K562 (cell line): ENCODE measurements around the gene CRIP1. TPM values are rescaled to one million over a fixed set of nuclear protein-coding genes. Genes with fewer than 3 reads are reported as not detected.

Source experiments
- ATAC-seq: fragments of 200-7000 bp; cut with Tn5 transposase; 3 replicates; pipeline ENCODE4 v1.9.1; 2020; ENCODE audit warnings: moderate library complexity
- BruUV-seq: library from RNA; stranded (reverse); fragments of 400-500 nt; replicated peaks from 2 replicates; lab custom pipeline; 2021; lab: Mats Ljungman, UMichigan
- CTCF ChIA-PET: fragments of 300-600 bp; formaldehyde crosslinking; extraction: SDS; loops from one replicate; lab custom pipeline; 2021; ENCODE audit warnings: low intra/inter-chr PET ratio; lab: Yijun Ruan, JAX
- POLR2A ChIA-PET: fragments of 300-600, 350-650 bp; sonication (Branson Sonifier 250); formaldehyde crosslinking; extraction: SDS; loops from one replicate; lab custom pipeline; 2021; ENCODE audit warnings: antibody characterized with exemption, inconsistent platforms; lab: Yijun Ruan, JAX
- DNase-seq, 4 experiments: peaks; one replicate each; pipeline versions ENCODE4 v3.0.0 to v3.0.0-alpha.2; 2011 to 2018; ENCODE audit warnings: low spot score in 3 of 4, mixed read lengths in 3 of 4; ENCODE audit errors: extremely low read depth in 1 of 4
- FAIRE-seq: peaks from 2 replicates; lab custom pipeline; 2011; peaks lifted over from hg19 to GRCh38; lab: Jason Lieb, UNC
- H2AFZ ChIP-seq: 2 replicates; pipeline ENCODE4 v1.6.0; 2011; ENCODE audit warnings: low read depth, low read length, control low read depth, inconsistent platforms
- H3K27ac ChIP-seq: fragments of 200-600 bp; 3 replicates; pipeline ENCODE4 v1.8.0; 2011; ENCODE audit warnings: low read depth, mild to moderate bottlenecking, control low read depth, inconsistent platforms, low read length, moderate library complexity, mixed read lengths; ENCODE audit errors: extremely low read depth
- H3K27me3 ChIP-seq, 2 experiments: fragments of 300-600 bp in 1 of 2; 2 replicates in 1 of 2; 3 replicates in 1 of 2; pipeline versions ENCODE4 v1.6.0 to v1.8.0; 2011; ENCODE audit warnings: inconsistent platforms in 2 of 2, low read length in 2 of 2, mild to moderate bottlenecking in 1 of 2, mixed read lengths in 1 of 2, moderate library complexity in 1 of 2; ENCODE audit not compliant: control insufficient read depth in 2 of 2, insufficient read depth in 2 of 2
- H3K36me3 ChIP-seq: fragments of 300-600 bp; 3 replicates; pipeline ENCODE4 v1.8.0; 2011; ENCODE audit warnings: mild to moderate bottlenecking, low read length, inconsistent platforms; ENCODE audit not compliant: control insufficient read depth, insufficient read depth
- H3K4me1 ChIP-seq, 2 experiments: fragments of 200-600 bp in 1 of 2; replicated peaks in 1 of 2; 2 replicates in 1 of 2; 3 replicates in 1 of 2; pipeline versions ENCODE4 v1.5.1 to v1.8.0; 2011; ENCODE audit warnings: inconsistent platforms in 2 of 2, low read length in 2 of 2, mild to moderate bottlenecking in 1 of 2, mixed read lengths in 1 of 2, moderate library complexity in 1 of 2; ENCODE audit not compliant: control insufficient read depth in 2 of 2, insufficient read depth in 2 of 2
- H3K4me2 ChIP-seq: 2 replicates; pipeline ENCODE4 v1.6.1; 2011; ENCODE audit warnings: low read length, control low read depth, inconsistent platforms, mixed read lengths; ENCODE audit not compliant: insufficient read depth
- H3K4me3 ChIP-seq: fragments of 200-600 bp; sonication (generic), shearing (Covaris generic); 2 replicates; pipeline ENCODE4 v1.5.1; 2016; ENCODE audit warnings: control low read depth, inconsistent platforms
- H3K79me2 ChIP-seq: fragments of 200-600 bp; 3 replicates; pipeline ENCODE4 v1.8.0; 2011; ENCODE audit warnings: low read length, inconsistent platforms; ENCODE audit not compliant: control insufficient read depth, insufficient read depth
- H3K9ac ChIP-seq, 2 experiments: 2 replicates each; pipeline versions ENCODE4 v1.6.0 to v1.6.1; 2011; ENCODE audit warnings: low read depth in 2 of 2, low read length in 2 of 2, control low read depth in 1 of 2, inconsistent platforms in 1 of 2, mild to moderate bottlenecking in 1 of 2, mixed read lengths in 1 of 2; ENCODE audit not compliant: insufficient read depth in 1 of 2
- H3K9me1 ChIP-seq: one replicate; pipeline ENCODE4 v1.6.0; 2011; ENCODE audit warnings: inconsistent platforms, mild to moderate bottlenecking, low read length, moderate library complexity; ENCODE audit not compliant: control insufficient read depth, insufficient read depth
- H3K9me3 ChIP-seq: replicated peaks from 2 replicates; pipeline ENCODE4 v1.5.1; 2011; ENCODE audit warnings: low read depth, low read length, inconsistent platforms; ENCODE audit not compliant: control insufficient read depth, insufficient read depth
- H4K20me1 ChIP-seq: replicated peaks from 2 replicates; pipeline ENCODE4 v1.6.1; 2011; ENCODE audit warnings: low read length, inconsistent platforms, mixed read lengths; ENCODE audit not compliant: control insufficient read depth, insufficient read depth
- ARID3B ChIP-seq: fragments of 250-450 bp; sonication (Bioruptor Pico); IDR thresholded peaks from 2 replicates; pipeline ENCODE4 v1.4.0; 2020; ENCODE audit warnings: borderline replicate concordance
- BMI1 ChIP-seq: fragments of 150-350 bp; IDR thresholded peaks from 2 replicates; pipeline ENCODE4 v1.6.1; 2014; ENCODE audit warnings: low read length
- COPS2 ChIP-seq: fragments of 450-650 bp; conservative IDR thresholded peaks from 2 replicates; pipeline ENCODE4 v1.6.1; 2016; ENCODE audit warnings: mild to moderate bottlenecking, moderate library complexity
- ESRRA ChIP-seq: fragments of 450-650 bp; IDR thresholded peaks from 2 replicates; pipeline ENCODE4 v1.6.1; 2014; ENCODE audit warnings: low read depth, mild to moderate bottlenecking, moderate library complexity, borderline replicate concordance
- ETV5 ChIP-seq: sonication (generic); formaldehyde crosslinking; IDR thresholded peaks from 2 replicates; pipeline ENCODE4 v1.4.0; 2020; ENCODE audit warnings: low read depth, mild to moderate bottlenecking, missing genetic modification reagents
- HLTF ChIP-seq: fragments of 450-650 bp; IDR thresholded peaks from 2 replicates; pipeline ENCODE4 v1.6.1; 2016
- HMG20A ChIP-seq: fragments of 450-650 bp; formaldehyde crosslinking; conservative IDR thresholded peaks from 2 replicates; pipeline ENCODE4 v1.4.0; 2020; ENCODE audit warnings: mild to moderate bottlenecking, mixed read lengths
- ID3 ChIP-seq, 2 experiments: fragments of 250-450 bp in 1 of 2; fragments of 450-650 bp in 1 of 2; sonication (Bioruptor Pico) in 1 of 2; IDR thresholded peaks; 2 replicates each; pipeline versions ENCODE4 v1.6.1 to v1.8.0; 2016 to 2021; ENCODE audit warnings: mild to moderate bottlenecking in 2 of 2, moderate library complexity in 2 of 2, missing compliant biosample characterization in 1 of 2, missing genetic modification characterization in 1 of 2
- MCM5 ChIP-seq: fragments of 450-650 bp; IDR thresholded peaks from 2 replicates; pipeline ENCODE4 v1.6.1; 2016; ENCODE audit warnings: low read depth
- SREBF1 ChIP-seq: fragments of 150-350 bp; IDR thresholded peaks from 2 replicates; pipeline ENCODE4 v1.6.1; 2014; ENCODE audit warnings: antibody characterized with exemption, low read depth, low read length, borderline replicate concordance
- ZNF384 ChIP-seq: IDR thresholded peaks from 2 replicates; pipeline ENCODE4 v1.6.1; 2012; ENCODE audit warnings: low read depth, low read length, improper control_type of control experiment
- WGBS: fragments of 100-300 bp; shearing (Covaris generic); methylation state at CpG from one replicate; pipeline ENCODE4 v1.1.6; 2016; ENCODE audit warnings: low coverage, mixed read lengths; ENCODE audit not compliant: insufficient coverage; ENCODE audit errors: missing lambda C conversion rate; 5-methylcytosine and 5-hydroxymethylcytosine counted together
- in situ Hi-C: fragments of 300-500 bp; cut with MboI; formaldehyde crosslinking; loops from 4 replicates; pipeline ENCODE4 v1.15.0; 2018; ENCODE audit warnings: inconsistent platforms, mixed read lengths
- intact Hi-C: fragments of 100-400 bp; cut with micrococcal nuclease; formaldehyde crosslinking; loops from 2 replicates; pipeline ENCODE4 v1.14.2; 2022
- polyA plus RNA-seq, 8 experiments: library from polyadenylated mRNA; depleted of rRNA in 4 of 8; stranded (reverse) in 5 of 8; unstranded in 3 of 8; fragments of >200 nt; fragmentation: Nextera tagmentation in 2 of 8; fragmentation: Illumina TruSeq in 1 of 8; extraction: Ambion mirVana in 2 of 8; extraction: Trizol in 1 of 8; gene quantifications; 2 replicates each; pipeline versions ENCODE4 v1.2.1 to v1.2.3, GENCODE V29; 2011 to 2014; ENCODE audit warnings: inconsistent platforms in 1 of 8, missing spikeins in 1 of 8
- total RNA-seq, 7 experiments: library from RNA; depleted of rRNA in 6 of 7; stranded (reverse); fragments of >200 nt in 6 of 7; fragmentation: Illumina TruSeq in 2 of 7; extraction: Trizol in 2 of 7; gene quantifications; 2 replicates each; pipeline versions ENCODE4 v1.2.1 to v1.2.3, GENCODE V29; 2011 to 2021; ENCODE audit warnings: low replicate concordance in 1 of 7
- TF ChIP-seq, protein P1 (sequence below): fragments of 450-650 bp; formaldehyde crosslinking; IDR thresholded peaks from 2 replicates; pipeline ENCODE4 v1.4.0; 2020; ENCODE audit warnings: mild to moderate bottlenecking, mixed read lengths
- TF ChIP-seq, protein P2 (sequence below): fragments of 250-450 bp; sonication (Bioruptor Pico); IDR thresholded peaks from 2 replicates; pipeline ENCODE4 v1.8.0; 2021; ENCODE audit warnings: borderline replicate concordance, mild to moderate bottlenecking, moderate library complexity; ENCODE audit not compliant: poor library complexity, severe bottlenecking
- TF ChIP-seq, protein P3 (sequence below): fragments of 200-800 bp; sonication (Bioruptor generic); IDR thresholded peaks from 2 replicates; pipeline ENCODE4 v1.6.1; 2017; ENCODE audit warnings: missing genetic modification characterization, missing compliant biosample characterization
- TF ChIP-seq, protein P4 (sequence below): sonication (generic); formaldehyde crosslinking; IDR thresholded peaks from 2 replicates; pipeline ENCODE4 v1.9.0; 2022; ENCODE audit warnings: mild to moderate bottlenecking, missing genetic modification reagents

The CRIP1 gene
- total and polyA plus RNA-seq, 9 of the 15 experiments (the other 6 are each of a cell fraction or from before 2014, with no cell fraction given), result 0.11 to 0.58 (median 0.14) TPM; not detected in 6

DNA sequence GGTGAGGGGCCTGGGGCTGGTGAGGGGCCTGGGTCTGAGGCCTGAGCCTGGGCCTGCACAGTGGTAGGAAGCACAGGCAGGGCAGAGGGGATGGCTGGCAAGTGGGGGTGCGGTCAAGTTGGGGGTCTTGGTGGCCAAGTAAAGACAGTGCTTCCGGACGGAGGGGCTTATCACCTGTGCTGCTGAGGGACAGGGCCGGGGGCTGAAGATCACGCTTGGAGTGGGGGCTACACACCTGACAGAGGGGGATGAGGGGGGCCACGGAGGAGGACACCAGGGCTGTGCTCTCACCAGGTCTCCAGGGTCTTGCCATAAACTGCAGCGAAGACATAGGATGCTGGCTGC lies 16.6 kb downstream of the CRIP1 start:
- H3K4me3 ChIP-seq, result no peak overlapping the region
- peaks cover 0 to 27% of the 10 kb centered on the region in 2 experiments; a peak in 2 of 5 replicates for H3K4me1 ChIP-seq
- FAIRE-seq (no peak), ATAC-seq (no peak), DNase-seq (no peak)
- H3K27me3 ChIP-seq, result peaks cover 9 to 25% of the 10 kb centered on the region in 2 experiments
- H2AFZ ChIP-seq, result no peak overlapping the region
- no peak overlapping the region for H3K27ac ChIP-seq
- H3K9ac ChIP-seq, result no peak overlapping the region
- POLR2A ChIA-PET, result interaction anchor here (1.0 kb wide), 1 partner anchor 11 kb away, joined by 5 read pairs; no protein-coding TSS in a partner anchor
- no TSS peak for BruUV-seq
- no peaks in the 10 kb centered on the region for H3K36me3 ChIP-seq
- H3K9me3 ChIP-seq, result no peaks in the 10 kb centered on the region
- H3K9me1 ChIP-seq, result no peaks in the 10 kb centered on the region
- intact Hi-C loops, result no loop called here
- in situ Hi-C loops, result no loop called here
- CTCF ChIA-PET, result no interaction called here
- no peaks in the 10 kb centered on the region for H3K79me2 ChIP-seq
- no peaks in the 10 kb centered on the region for H4K20me1 ChIP-seq
- H3K4me2 ChIP-seq, result no peak overlapping the region
- WGBS, result 27% methylated on average over 2 of the region's 7 CpGs
- TF ChIP-seq ESRRA, result no peak
- TF ChIP-seq, protein P1, sequence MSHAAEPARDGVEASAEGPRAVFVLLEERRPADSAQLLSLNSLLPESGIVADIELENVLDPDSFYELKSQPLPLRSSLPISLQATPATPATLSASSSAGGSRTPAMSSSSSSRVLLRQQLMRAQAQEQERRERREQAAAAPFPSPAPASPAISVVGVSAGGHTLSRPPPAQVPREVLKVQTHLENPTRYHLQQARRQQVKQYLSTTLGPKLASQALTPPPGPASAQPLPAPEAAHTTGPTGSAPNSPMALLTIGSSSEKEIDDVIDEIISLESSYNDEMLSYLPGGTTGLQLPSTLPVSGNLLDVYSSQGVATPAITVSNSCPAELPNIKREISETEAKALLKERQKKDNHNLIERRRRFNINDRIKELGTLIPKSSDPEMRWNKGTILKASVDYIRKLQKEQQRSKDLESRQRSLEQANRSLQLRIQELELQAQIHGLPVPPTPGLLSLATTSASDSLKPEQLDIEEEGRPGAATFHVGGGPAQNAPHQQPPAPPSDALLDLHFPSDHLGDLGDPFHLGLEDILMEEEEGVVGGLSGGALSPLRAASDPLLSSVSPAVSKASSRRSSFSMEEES (CRISPR knock-in tag), result no peak
- TF ChIP-seq, protein P2, sequence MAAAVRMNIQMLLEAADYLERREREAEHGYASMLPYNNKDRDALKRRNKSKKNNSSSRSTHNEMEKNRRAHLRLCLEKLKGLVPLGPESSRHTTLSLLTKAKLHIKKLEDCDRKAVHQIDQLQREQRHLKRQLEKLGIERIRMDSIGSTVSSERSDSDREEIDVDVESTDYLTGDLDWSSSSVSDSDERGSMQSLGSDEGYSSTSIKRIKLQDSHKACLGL, result no peak
- TF ChIP-seq SREBF1, result no peak
- no peak for TF ChIP-seq ZNF384
- no peak for TF ChIP-seq COPS2
- TF ChIP-seq, protein P3, sequence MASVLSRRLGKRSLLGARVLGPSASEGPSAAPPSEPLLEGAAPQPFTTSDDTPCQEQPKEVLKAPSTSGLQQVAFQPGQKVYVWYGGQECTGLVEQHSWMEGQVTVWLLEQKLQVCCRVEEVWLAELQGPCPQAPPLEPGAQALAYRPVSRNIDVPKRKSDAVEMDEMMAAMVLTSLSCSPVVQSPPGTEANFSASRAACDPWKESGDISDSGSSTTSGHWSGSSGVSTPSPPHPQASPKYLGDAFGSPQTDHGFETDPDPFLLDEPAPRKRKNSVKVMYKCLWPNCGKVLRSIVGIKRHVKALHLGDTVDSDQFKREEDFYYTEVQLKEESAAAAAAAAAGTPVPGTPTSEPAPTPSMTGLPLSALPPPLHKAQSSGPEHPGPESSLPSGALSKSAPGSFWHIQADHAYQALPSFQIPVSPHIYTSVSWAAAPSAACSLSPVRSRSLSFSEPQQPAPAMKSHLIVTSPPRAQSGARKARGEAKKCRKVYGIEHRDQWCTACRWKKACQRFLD (CRISPR knock-in tag), result no peak
- no peak for TF ChIP-seq ID3 (CRISPR knock-in tag; IDR thresholded peaks at IDR 0.05)
- no peak for TF ChIP-seq ID3 (tag; IDR thresholded peaks at IDR 0.05)
- TF ChIP-seq MCM5, result no peak
- TF ChIP-seq HMG20A (CRISPR knock-in tag), result no peak
- TF ChIP-seq ETV5, result no peak
- TF ChIP-seq ARID3B (CRISPR knock-in tag), result no peak
- TF ChIP-seq BMI1, result no peak
- TF ChIP-seq, protein P4, sequence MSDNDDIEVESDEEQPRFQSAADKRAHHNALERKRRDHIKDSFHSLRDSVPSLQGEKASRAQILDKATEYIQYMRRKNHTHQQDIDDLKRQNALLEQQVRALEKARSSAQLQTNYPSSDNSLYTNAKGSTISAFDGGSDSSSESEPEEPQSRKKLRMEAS (CRISPR knock-in tag), result no peak
- no peak for TF ChIP-seq HLTF
